ENCODE results near the gene PDZD8.

- TF ChIP-seq SNAI2 (CRISPR knock-in tag; IDR thresholded peaks at IDR 0.05) (no peak), TOX (CRISPR knock-in tag; IDR thresholded peaks at IDR 0.05; ENCODE audit: borderline replicate concordance) (no peak), POU6F1 (CRISPR knock-in tag; IDR thresholded peaks at IDR 0.05; ENCODE audit: borderline replicate concordance, low read depth) (no peak), CSDC2 (CRISPR knock-in tag; IDR thresholded peaks at IDR 0.05) (no peak), ZNF70 (CRISPR knock-in tag; IDR thresholded peaks at IDR 0.05) (no peak)
- TF ChIP-seq, protein P1, sequence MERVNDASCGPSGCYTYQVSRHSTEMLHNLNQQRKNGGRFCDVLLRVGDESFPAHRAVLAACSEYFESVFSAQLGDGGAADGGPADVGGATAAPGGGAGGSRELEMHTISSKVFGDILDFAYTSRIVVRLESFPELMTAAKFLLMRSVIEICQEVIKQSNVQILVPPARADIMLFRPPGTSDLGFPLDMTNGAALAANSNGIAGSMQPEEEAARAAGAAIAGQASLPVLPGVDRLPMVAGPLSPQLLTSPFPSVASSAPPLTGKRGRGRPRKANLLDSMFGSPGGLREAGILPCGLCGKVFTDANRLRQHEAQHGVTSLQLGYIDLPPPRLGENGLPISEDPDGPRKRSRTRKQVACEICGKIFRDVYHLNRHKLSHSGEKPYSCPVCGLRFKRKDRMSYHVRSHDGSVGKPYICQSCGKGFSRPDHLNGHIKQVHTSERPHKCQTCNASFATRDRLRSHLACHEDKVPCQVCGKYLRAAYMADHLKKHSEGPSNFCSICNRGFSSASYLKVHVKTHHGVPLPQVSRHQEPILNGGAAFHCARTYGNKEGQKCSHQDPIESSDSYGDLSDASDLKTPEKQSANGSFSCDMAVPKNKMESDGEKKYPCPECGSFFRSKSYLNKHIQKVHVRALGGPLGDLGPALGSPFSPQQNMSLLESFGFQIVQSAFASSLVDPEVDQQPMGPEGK (CRISPR knock-in tag; IDR thresholded peaks at IDR 0.05; ENCODE audit: borderline replicate concordance), result no peak
Observed at GRCh38 chr10:117228210-117228609, 147.0 kb downstream of the PDZD8 start.
